Kidney (tissue), 14 donors: ENCODE results near the gene TMEM108. TPM values are rescaled to one million over a fixed set of nuclear protein-coding genes. Genes with fewer than 3 reads are reported as not detected.

Source experiments
- DNase-seq, 5 donors: peaks; one replicate each; pipeline ENCODE4 v3.0.0-alpha.2; 2013 to 2020
- FAIRE-seq: peaks from 2 replicates; lab custom pipeline; 2012; peaks lifted over from hg19 to GRCh38; lab: Jason Lieb, UNC
- H3K27ac ChIP-seq, 2 donors: one replicate each; pipeline ENCODE4 v1.7.0; 2013; ENCODE audit warnings: low read depth in 2 of 2, low read length in 2 of 2, inconsistent platforms in 1 of 2
- H3K27me3 ChIP-seq: one replicate; pipeline ENCODE4 v1.7.1; 2013; ENCODE audit warnings: low read length, inconsistent platforms; ENCODE audit not compliant: control insufficient read depth, insufficient read depth
- H3K36me3 ChIP-seq, 3 donors: one replicate each; pipeline versions ENCODE4 v1.7.0 to v1.7.1; 2013; ENCODE audit warnings: low read length in 3 of 3, control low read depth in 1 of 3, inconsistent platforms in 1 of 3; ENCODE audit not compliant: insufficient read depth in 3 of 3, control insufficient read depth in 2 of 3
- H3K4me1 ChIP-seq, 3 donors: one replicate each; pipeline versions ENCODE4 v1.7.0 to v1.7.1; 2013; ENCODE audit warnings: low read length in 3 of 3, inconsistent platforms in 1 of 3, low read depth in 1 of 3; ENCODE audit not compliant: control insufficient read depth in 2 of 3, insufficient read depth in 2 of 3
- H3K4me3 ChIP-seq, 3 donors: one replicate each; pipeline versions ENCODE4 v1.7.0 to v1.8.1; 2013; ENCODE audit warnings: low read length in 3 of 3, control low read depth in 1 of 3, inconsistent platforms in 1 of 3
- H3K9ac ChIP-seq, 3 donors: one replicate each; pipeline versions ENCODE4 v1.7.0 to v1.7.1; 2013; ENCODE audit warnings: low read length in 3 of 3, control low read depth in 1 of 3, inconsistent platforms in 1 of 3
- H3K9me3 ChIP-seq, 3 donors: one replicate each; pipeline versions ENCODE4 v1.7.0 to v1.7.1; 2013; ENCODE audit warnings: low read length in 3 of 3, control low read depth in 1 of 3, inconsistent platforms in 1 of 3; ENCODE audit not compliant: control insufficient read depth in 2 of 3, insufficient read depth in 1 of 3
- intact Hi-C: fragments of 100-400 bp; cut with DNase I; formaldehyde crosslinking; loops from one replicate; pipeline ENCODE4 v1.11.1; 2022
- polyA plus RNA-seq: library from polyadenylated mRNA; stranded (reverse); fragments of 350-450 nt; fragmentation: Illumina TruSeq; extraction: RNeasy Lipid Tissue Mini Kit (QIAGEN cat#74804); gene quantifications from one replicate; pipeline ENCODE4 v1.2.3, GENCODE V29; 2014; ENCODE audit warnings: low read depth, low replicate concordance; ENCODE audit not compliant: insufficient read depth
- total RNA-seq: library from RNA; stranded (reverse); fragmentation: NEBNext Ultra II Directional; extraction: Animal tissue kit (Norgen Biotek cat#: 25700); gene quantifications from one replicate; pipeline ENCODE4 v1.2.1, GENCODE V29; 2021
- TF ChIP-seq, protein P1 (sequence below): IDR thresholded peaks from 3 replicates; pipeline ENCODE4 v1.5.1; 2012; ENCODE audit warnings: mild to moderate bottlenecking, moderate library complexity, borderline replicate concordance; ENCODE audit not compliant: insufficient read depth; ENCODE audit errors: extremely low read depth
- donor health status: control.
- donor health status: control.
- donor health status: control.
- donor health status: control.
- donor health status: control.
- donor health status: DM: yes; HTN: yes; CAD: no.
- donor health status: Normal renal cell carcinoma (clear cell type).

The TMEM108 gene
- total and polyA plus RNA-seq, 2 donors from 2014 or later = 0.91 to 1.5 TPM

DNA sequence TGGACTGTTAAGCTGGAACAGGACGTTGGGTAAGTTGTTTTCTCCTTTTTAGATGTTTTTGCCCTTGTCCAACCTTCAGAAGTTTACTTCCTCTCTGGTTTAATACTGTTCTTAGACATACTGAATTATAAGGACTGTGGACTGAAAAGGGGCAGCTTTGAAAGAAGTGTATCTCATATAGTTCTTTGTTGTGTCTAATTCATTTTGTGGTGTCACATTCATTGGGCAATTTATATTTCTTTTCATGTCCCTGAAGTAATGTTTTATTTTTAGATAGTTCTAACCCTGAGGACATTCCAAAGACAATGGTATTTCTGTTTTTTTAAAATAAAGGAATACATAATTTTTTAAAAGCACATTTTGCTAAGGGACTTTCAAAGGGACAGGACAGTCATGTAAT, 45.2 kb downstream of the TMEM108 start:
- no peaks in the 10 kb centered on the region for H3K36me3 ChIP-seq
- intact Hi-C loops = no loop called here
- no peak overlapping the region for H3K4me3 ChIP-seq
- no peaks in the 10 kb centered on the region for H3K9me3 ChIP-seq
- no peak overlapping the region for H3K9ac ChIP-seq
- TF ChIP-seq, protein P1, sequence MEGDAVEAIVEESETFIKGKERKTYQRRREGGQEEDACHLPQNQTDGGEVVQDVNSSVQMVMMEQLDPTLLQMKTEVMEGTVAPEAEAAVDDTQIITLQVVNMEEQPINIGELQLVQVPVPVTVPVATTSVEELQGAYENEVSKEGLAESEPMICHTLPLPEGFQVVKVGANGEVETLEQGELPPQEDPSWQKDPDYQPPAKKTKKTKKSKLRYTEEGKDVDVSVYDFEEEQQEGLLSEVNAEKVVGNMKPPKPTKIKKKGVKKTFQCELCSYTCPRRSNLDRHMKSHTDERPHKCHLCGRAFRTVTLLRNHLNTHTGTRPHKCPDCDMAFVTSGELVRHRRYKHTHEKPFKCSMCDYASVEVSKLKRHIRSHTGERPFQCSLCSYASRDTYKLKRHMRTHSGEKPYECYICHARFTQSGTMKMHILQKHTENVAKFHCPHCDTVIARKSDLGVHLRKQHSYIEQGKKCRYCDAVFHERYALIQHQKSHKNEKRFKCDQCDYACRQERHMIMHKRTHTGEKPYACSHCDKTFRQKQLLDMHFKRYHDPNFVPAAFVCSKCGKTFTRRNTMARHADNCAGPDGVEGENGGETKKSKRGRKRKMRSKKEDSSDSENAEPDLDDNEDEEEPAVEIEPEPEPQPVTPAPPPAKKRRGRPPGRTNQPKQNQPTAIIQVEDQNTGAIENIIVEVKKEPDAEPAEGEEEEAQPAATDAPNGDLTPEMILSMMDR = no peak
- no peaks in the 10 kb centered on the region for H3K27me3 ChIP-seq
- no peak for DNase-seq
- no peaks in the 10 kb centered on the region for H3K4me1 ChIP-seq
- no peak for FAIRE-seq
- H3K27ac ChIP-seq = no peak overlapping the region

DNA sequence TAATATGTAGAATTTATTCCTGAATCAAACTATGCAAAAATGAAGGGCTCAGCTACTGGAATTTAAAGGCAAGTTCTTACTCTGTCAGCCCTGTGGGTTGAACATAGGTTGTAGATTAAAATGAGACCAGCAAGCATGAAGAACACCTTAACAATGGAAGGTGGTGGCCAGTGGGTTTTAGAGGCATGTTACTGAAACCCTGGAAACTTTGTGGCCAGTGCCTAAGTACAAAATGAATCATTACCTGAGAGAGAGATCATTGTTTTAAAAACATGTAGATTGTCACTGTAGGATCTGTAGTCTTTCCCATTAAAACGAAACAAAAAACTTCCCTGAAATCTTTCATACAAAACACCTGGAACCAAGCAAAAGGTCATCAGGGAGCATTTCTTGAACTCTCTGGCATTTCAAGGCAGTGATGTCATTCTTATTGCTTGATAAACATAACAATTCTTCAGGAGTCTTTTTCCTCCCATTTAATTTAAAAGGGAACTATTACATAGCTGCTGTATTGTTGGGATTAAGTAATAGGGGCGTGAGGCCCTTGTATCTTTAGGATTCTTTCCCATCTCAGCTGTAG, 51.8 kb downstream of the TMEM108 start:
- intact Hi-C loops = no loop called here

GRCh38 chr3:133092681-133093080, 54.5 kb downstream of the TMEM108 start:
- TF ChIP-seq, protein P1 = no peak
- DNase-seq (no peak), FAIRE-seq (no peak)
- Histone ChIP-seq H3K9ac (no peak overlapping the region), H3K36me3 (no peaks in the 10 kb centered on the region), H3K4me3 (no peak overlapping the region), H3K4me1 (peaks cover 0 to 2% (median 0%) of the 10 kb centered on the region in 3 donors), H3K27ac (no peak overlapping the region), H3K9me3 (no peaks in the 10 kb centered on the region), H3K27me3 (no peaks in the 10 kb centered on the region)
- intact Hi-C loops = no loop called here

More for the DNA sequence above, 51.8 kb downstream of the TMEM108 start:
- Histone ChIP-seq H3K9ac (no peak overlapping the region), H3K27me3 (no peaks in the 10 kb centered on the region), H3K27ac (no peak overlapping the region), H3K9me3 (no peaks in the 10 kb centered on the region), H3K4me1 (no peaks in the 10 kb centered on the region), H3K4me3 (no peak overlapping the region), H3K36me3 (no peaks in the 10 kb centered on the region)
- FAIRE-seq (no peak), DNase-seq (peak in 1 of 5 donors; percentile 8)
- TF ChIP-seq, protein P1 = no peak

GRCh38 chr3:133093366-133093765, 55.2 kb downstream of the TMEM108 start:
- no peak for DNase-seq
- no peak overlapping the region for H3K4me3 ChIP-seq
- H3K4me1 ChIP-seq = peaks cover 0 to 2% (median 0%) of the 10 kb centered on the region in 3 donors
- no peak overlapping the region for H3K9ac ChIP-seq
- H3K27me3 ChIP-seq = no peaks in the 10 kb centered on the region
- TF ChIP-seq, protein P1 = no peak
- H3K9me3 ChIP-seq = no peaks in the 10 kb centered on the region
- no peak overlapping the region for H3K27ac ChIP-seq
- intact Hi-C loops = no loop called here
- H3K36me3 ChIP-seq = no peaks in the 10 kb centered on the region
- no peak for FAIRE-seq
